ENCODE data around the gene CNGA2.
A peak's percentile ranks its signal among the peaks of the same experiment; 100 is the strongest.

Gene CNGA2

DNA sequence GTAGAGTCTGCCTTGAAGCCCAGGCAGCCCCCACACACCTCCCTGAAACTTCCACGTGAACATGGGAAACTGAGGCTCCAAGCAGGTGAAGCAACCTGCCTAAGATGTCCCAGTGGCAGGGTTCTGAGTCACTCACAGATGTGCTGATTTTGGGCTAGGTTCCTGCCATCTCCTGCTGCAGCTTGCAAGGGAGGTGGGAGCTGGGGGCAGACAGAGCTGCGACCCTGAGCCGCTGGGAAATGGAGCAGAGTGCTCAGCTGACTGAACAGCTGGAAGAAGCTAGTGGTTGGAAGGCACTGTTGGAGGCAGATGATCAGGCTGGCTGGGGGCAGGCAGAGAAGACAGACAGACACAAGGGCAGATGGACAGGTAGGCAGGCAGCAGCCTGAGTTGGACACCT, 22.3 kb upstream of the CNGA2 start:
- DNase-seq: no peak

DNA sequence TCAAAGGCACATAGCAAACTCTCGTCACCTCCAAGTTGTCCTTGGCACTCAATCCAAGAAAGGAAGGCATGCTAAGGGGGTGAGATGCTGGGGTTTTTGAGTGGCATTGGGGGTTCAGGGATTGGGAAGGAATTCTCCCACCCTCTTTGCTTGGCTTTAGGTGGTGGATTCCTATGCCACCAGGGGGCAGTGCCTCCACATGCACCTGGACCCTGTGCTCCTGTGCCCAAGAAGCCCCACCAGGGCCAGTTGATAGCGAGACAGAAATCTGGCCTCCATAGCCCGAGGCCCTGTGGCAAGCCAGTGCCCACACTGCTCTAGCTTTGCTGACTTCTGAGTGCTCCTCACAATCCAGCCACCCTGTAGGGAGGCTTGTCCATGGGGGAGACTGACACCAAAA, 20.7 kb upstream of the CNGA2 start:
- DNase-seq: no peak

DNA sequence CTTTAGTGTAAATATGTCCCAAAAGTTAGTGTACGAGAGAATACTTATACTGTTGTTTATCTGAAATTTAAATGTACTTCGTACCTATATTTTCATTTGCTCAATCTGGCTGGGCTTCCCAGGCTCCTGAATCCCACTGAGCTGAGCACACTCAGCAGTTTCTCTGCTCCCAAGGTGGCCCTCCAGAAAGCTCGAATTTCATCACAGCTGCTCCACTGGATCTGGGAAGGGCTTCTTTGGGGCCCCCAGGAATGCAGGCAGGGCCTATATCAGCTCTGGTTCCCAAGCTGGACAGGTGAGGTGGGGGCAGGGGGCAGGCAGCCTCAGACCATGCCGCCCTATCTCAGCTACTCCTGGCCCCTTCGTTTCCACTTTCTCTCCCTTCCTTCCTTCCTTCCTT, 20.2 kb upstream of the CNGA2 start:
- no peak for DNase-seq

DNA sequence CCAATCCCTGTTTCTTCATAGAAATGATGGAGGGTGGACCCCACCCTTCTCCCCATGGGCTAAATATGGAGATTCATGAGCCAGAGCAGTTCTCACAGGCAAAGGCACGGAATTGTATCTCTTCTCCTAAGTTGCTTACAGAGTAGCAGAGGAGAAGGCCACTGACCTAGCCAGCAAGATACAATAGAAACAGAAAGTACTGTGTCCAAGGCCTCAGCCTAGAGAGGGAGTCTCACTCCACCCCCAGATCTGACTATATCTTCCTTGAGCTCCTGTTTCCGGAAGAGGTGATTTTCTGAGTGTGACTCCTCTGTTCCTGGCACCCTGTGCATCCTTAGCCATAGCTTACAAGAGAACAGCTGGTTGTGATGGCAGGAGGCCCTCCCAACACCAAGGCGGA, 18.8 kb upstream of the CNGA2 start, which contains the start of gene FATE1:
TSS of gene FATE1 (plus strand) at position 284 of the 400 bp plus-strand sequence. CDS start at position 369, 85 bp downstream.
- no peak for DNase-seq

DNA sequence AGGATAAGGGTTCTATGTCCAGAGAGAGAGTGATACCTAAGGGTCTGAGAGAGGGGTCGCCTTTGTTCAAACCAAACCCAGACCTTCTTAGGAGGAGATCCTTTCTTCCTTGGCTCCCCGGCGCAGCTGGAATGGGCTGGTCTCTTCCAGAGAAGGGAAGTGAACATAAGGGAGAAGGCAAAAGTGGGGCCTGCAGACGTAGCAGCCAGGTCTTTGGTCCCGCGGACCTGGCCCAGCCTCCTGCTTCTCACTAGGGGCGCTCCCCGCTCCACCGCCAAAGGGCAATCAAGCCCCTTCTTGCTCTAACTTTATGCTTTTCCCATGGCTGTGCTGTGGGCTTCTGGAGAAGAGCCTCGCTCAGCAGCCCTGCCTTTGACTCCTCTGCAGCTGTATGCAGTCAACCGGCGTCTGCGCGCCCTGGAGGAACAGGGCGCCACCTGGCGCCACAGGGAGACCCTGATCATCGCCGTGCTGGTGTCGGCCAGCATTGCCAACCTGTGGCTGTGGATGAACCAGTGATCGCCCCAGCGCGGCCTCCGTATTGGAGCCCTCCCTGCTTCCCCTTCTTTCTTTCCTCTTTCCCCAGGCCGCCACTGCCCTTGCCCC, 12.2 kb upstream of the CNGA2 start:
- no peak for DNase-seq

DNA sequence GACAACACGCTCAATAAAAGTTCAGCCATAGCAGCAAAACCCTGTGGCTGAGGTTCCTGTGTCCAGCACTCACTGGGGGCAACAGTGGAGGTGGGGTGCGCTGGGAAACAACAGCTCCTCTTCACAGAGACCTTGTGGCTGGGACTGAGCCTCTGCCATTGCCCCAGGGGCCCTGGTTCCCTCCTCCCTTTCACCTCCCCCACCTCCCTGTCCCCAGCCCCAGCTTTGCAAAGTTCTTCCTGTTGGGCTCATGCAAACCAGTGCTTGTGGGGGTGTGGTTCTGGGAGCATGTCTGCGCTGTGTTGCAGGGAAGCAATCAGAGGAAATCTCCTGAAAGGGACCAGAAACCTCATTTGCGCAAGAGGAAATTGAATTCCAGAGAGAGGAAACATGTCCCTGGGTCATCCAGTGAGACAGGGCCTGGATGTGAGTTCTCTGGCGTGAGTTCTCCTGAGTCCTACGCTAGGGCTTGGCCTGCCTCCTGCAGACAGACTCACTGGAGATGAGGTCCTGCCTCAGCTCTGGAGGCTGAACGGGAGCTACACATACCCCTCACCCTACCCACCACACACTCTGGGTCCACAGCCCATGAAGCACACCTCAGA, 11.3 kb upstream of the CNGA2 start:
- no peak for DNase-seq

DNA sequence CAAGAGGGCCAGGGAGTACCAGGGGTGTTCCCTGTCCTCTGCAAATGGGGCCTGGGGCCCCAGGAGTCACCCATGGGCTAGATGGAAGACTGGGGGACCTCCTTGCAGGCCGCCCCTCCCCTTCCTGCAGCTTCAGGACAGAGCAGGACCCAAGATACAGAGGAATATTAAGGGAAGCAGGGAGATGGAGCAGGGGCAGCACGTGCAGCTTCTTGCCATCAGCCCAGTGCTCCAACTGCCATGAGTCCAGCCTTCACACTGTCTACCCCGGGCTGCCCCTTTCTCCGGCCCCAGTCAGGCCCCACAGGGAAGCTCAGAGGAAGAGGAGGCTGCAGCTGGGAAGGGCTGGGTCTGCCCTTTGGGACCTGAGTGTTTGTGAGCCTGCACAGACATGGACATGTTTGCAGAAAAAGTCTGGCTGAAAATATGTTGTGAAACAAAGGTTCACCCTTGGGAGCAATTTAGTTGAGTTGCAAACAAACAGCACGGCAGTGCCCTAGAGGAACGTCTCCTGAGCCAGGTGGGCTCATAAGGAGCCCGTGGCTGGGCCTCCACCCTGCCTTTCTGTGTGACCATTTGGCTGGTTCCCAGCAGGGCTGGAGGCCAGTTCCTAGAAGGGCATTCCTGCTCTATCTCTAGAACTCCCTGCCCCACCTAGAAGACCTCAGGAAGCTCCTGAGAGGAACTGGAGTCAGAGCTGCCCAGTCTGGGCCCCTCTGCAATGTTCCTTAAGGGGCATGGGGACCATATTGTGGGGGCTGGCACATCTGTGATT, 9.8 kb upstream of the CNGA2 start:
- no peak for DNase-seq

DNA sequence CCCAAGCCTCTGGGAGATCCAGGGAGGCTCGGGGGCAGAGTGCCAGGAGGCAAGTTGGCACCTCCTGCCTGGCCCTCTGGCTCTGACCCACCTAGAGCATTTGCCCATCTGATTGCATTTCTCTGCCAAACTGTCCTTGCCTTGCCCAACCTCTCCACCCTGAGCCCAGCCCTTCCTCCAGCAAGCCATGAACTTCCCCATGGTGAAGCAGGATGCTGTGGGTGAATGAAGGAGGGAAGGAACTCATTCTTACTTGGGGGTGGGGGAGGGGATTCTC, 9.3 kb upstream of the CNGA2 start:
- no peak for DNase-seq

DNA sequence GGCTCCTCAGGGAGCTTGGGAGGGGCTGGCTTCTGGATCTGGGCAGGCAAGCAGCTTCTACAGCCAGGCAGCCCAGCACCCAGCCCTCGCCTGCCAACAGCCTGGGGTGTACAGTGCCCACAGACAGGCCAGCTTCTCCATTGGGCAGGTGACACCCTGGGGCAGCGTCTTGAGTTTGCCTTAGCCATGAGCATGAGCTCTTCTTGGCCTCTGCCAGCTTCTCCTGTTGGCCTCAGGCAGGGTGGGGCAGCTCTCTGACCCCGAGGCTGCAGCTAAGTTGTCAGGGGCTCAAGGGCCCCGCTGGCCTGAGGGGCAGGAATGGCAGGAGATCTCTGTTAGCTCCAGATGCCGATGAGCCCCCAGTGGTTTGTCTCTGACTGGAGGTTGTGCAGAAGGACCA, 7.8 kb upstream of the CNGA2 start:
- DNase-seq: no peak

DNA sequence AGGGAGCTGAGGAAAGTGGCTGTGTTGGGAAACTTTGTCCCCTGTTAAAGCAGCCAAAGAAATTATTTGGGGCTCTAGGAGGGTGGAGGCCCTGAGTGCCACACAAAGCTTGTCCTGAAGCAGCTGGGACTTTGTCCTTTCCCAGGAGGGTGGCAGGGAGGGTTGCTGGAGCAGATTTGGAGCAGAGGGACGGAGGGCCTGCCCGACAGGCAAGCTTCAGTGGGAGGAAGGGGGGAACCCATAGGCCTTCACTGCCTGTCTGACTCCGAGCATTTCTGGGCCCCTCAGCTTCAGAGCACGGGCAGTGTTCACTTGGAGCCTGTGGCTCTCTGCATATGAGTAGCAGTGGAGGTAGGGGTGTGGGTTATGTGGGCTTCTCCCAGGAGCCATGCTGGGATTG, 7.2 kb upstream of the CNGA2 start:
- DNase-seq: no peak

DNA sequence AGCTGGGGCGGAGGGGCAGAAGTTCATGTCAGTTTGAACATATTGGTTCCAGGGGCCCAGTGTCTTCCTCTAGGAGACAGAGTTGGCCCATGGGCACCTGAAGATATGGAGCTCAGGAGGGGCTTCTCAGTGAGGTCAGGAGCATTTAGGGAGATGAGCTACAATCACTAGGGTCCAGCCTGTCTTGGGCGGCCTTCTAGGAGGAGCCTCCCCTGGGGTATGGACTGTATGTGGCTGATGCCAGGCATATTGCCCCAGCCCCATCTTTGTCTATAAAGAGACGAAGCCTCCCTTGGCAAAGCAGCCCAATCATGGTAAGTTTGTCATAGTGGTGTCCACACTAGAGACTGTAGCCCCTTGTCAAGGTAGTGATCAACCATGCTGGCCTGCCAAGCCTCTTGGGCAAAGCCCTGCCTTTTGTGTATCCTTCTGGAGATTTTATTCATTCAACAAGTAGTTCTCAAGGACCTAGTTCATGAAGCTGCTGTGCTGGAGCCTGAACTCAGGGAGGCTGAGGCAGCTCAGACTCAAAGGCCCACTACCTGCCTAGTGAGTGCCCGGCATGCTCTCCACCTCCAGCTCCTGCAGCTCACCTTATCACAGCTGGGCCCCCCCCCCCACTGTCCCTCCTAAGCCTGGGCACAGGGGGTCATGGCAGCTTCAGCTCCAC, 5.4 kb upstream of the CNGA2 start:
- no peak for DNase-seq

DNA sequence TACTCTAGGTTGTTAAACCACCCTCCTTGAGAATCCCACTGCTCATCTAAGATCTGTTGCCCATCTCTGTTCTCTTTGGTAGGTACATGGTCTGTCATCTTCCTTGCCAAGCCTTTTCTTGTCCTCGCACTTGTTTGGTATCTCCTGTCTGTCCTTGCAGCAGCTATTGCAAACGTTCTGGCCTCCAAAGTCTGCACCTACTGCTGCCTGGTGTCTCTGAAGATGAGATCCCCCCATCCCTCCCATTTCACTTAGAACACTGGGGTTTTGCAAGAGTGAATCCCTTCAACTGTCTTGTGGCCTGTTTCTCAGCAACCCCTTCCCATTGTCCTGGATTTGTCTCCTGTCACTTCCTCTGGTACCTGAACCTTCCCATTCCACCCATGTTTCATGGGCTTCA, 673 bp downstream of the CNGA2 start:
- no peak for DNase-seq

DNA sequence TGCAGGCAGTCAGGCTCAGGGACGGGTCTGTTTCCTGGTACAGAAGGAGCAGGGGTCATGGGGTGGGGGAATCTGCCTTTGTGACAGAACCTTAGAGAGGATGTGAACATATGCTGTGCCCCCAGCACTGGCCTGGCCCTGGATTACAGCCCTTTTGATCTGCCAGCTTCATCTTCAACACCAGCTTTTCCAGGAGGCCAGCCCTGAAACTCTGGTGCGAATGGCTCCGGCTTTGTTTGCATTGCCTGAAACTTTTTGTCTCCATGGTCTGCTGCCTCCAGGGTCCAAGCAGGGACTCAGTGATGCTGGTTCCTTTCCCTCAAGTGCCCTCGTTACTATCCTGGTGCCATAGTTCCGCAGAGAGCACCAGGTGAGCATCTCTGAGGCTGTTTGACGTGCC, 2.1 kb downstream of the CNGA2 start:
- no peak for DNase-seq

DNA sequence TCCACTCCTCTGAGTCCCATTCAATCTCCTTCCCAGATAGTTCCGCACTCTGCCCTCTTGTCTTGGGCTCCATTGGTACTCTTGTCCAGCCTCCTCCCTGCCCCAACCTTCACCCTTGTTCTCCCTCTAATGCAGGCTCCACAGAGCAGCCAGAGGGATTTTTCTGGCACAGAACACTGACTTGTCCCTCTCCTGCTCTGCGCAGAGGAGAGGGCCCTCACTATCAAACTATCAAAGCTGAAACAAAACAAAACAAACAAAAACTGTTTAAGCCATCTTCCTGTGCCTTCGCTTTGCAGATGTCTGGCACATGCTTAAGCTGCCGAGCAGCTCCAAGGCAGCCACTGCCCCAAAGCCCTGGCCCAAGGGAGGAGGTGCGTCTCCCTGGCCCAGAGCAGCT, 2.9 kb downstream of the CNGA2 start:
- no peak for DNase-seq

DNA sequence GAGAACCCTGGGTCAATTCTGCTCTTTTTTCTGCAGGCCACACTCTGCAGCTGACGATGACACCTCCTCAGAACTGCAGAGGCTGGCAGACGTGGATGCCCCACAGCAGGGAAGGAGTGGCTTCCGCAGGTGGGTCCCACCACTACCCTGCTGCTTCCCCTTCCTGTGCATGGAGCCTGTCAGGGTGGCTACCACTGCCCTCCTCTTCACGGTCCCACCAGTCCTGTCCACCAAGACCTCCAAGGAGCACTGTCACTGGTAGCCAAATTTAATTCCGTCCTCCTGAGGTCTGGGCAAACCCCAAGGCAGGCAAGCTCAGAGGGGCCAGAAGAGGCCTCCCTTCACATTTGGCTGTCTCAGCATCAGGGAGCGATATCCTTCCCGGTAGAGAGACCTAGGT, 4.2 kb downstream of the CNGA2 start:
- no peak for DNase-seq

DNA sequence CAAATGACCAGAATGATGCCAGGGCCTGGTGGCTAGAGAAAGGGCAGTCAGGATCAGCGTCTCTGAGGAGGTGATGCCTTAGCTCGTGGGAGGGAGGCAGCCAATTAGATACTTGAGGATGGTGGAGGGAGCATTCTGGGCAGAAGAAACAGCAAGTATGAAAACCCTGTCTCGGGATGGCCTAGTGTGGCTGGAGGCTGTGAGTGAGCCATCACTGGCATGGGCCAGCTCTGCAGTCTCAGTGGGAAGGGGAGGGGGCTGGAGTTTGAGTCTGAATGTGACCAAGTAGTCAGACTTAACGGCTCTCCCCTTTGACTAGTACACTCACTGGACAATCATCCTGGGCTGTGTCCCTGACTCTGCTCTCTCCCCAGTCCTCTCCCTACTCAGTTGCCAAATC, 7.1 kb downstream of the CNGA2 start:
- no peak for DNase-seq

DNA sequence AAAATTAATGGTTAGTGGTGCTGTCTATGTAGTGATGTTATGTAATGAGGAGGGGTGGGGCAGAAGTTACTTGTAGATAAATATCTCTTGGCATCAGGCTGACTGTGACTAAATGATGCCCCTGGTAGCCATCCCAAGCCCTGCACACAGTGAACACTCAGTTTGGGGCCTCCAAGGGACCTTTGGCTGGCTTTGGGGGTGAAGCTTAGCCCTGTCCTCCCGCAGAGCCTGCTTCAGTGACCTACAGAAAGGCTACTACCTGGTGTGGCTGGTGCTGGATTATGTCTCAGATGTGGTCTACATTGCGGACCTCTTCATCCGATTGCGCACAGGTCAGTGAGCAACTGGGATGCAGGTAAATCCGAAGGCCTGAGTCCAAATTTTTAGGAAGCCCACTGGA, 7.8 kb downstream of the CNGA2 start:
- no peak for DNase-seq

DNA sequence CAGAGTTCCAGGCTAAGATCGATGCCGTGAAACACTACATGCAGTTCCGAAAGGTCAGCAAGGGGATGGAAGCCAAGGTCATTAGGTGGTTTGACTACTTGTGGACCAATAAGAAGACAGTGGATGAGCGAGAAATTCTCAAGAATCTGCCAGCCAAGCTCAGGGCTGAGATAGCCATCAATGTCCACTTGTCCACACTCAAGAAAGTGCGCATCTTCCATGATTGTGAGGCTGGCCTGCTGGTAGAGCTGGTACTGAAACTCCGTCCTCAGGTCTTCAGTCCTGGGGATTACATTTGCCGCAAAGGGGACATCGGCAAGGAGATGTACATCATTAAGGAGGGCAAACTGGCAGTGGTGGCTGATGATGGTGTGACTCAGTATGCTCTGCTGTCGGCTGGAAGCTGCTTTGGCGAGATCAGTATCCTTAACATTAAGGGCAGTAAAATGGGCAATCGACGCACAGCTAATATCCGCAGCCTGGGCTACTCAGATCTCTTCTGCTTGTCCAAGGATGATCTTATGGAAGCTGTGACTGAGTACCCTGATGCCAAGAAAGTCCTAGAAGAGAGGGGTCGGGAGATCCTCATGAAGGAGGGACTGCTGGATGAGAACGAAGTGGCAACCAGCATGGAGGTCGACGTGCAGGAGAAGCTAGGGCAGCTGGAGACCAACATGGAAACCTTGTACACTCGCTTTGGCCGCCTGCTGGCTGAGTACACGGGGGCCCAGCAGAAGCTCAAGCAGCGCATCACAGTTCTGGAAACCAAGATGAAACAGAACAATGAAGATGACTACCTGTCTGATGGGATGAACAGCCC, 9.3 kb downstream of the CNGA2 start:
- DNase-seq: no peak

DNA sequence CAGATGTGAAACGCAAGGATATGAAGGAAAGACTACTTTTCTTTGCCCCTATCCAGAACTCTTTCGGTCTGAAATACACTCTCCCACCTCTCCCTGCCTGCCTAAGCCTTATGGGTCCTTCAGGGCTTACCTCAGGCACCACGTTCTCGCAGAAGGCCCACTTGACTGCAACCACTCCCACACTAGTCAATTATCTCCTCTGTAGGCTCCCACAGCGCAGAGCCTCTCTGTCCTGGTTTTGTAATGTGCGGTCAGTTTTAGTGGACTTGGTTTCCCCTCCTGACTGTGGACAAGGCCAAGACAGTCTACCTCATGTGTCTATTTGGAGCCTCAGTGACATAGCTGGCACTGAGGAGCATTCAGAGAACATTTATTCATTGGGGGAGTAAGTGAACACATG, 11.1 kb downstream of the CNGA2 start:
- DNase-seq: no peak

DNA sequence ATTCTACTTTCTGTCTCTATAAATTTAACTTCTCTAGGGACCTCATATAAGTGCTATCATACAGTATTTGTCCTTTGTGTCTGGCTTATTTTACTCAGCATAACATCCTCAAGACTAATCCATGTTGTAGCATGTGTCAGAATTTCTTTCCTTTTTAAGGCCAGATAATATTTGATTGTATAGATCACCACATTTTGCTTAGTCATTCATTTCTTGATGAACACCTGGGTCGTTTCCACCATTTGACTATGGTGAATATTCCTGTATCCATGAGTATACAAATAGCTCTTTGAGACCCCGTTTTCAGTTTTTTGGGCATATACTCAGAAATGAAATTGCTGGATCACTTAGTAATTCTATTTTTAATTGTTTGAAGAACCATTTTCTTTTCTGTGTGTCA, 12.0 kb downstream of the CNGA2 start:
- no peak for DNase-seq

DNA sequence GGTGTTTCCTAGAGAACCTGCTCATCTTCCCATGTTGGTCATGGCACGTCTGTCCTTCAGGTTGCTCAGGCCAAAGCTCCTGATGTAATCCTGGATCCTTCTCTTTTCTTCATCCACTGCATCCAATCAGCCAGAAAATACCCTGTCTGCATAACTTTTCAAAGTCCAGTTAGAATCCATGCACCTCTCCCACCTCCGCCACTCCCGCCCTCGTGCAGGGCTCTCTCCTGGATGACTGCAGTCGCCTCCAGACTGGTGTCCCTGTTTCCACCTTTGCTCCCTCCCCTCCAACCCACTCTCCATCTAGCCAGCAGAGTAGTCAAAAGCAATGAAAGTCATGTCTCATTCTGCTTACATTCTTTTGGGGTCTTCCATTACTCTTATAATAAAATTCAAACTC, 16.0 kb downstream of the CNGA2 start:
- no peak for DNase-seq

DNA sequence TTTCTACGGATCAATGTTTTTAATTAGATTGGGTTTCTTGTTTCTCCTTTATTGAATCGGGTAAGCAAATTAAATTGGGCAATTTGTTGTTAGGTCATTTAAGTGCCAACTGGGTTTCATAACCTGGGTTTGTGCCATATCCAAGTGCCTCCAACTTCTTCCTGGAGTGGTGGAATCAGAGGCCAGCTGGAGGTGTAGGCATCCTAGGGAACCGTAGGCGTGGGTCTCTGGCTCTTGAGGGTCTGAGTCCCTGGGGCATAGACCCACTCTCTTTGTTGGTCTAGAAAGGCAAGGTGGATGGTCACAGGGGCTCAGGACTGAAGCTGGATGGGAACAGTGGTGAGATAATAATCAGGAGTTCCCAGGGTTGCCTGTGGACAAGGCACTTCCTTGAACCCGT, 18.3 kb downstream of the CNGA2 start:
- DNase-seq: no peak

DNA sequence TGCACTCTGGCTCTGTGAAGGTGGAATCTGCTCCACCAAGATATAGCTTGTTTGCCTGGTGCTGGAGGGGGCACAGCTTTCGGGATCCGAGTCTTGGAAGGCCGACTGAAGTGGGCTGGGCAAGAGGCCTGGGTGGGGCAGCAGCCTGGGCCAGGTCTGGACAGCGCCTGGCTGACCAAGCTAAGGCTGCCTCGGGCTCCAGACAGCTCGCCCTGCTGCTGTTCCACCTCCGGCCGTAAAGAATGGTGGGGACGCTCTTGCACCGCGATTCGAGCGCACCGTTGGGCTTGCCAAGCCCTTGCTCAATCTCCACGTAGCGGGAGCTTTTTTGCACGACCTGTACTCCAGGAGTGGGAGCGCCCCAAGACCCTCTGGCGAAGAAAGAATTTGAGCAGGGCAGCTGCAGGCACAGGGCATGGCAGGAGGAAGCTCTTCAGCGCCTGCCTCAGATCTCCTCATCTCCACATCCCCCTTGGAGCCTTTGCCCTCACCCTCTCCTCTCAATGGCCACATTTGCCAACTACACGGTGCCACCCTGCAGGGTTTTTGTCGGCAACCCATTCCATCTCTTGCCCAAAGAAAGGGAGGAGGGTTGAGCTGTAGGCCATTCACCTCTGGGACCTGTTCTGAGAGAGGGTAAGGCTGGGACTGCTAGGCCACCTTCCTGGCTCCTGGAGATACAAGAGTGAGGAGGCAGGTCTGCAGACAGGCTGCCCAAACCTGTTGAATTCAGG, 18.9 kb downstream of the CNGA2 start:
- peak; percentile 2 for DNase-seq

Data from NCI-H2029 treated with DMSO at 0.1 percent for 48 hours (cell line).